Posterior vena cava (tissue), 2 donors: ENCODE results near the gene AIRE. TPM values are rescaled to one million over a fixed set of nuclear protein-coding genes. Genes with fewer than 3 reads are reported as not detected.

Source experiments
- total RNA-seq, 2 donors: library from RNA; stranded (reverse); fragmentation: NEBNext Ultra II Directional; extraction: Animal tissue kit (Norgen Biotek cat#: 25700); gene quantifications; one replicate each; pipeline ENCODE4 v1.2.1, GENCODE V29; 2021
- donor health status: DM: yes; HTN: yes; CAD: no.
- donor health status: DM: yes; HTN: yes; CAD: no.

AIRE gene
- total RNA-seq, 2 donors from 2014 or later, result not detected

Other genes with a start within 250 kb of the AIRE start
- 1 to 10 TPM; 4.5 to 5.4 TPM for gene PWP2, start 178.5 kb upstream of the AIRE start, total RNA-seq
- gene GATD3, start 152.2 kb upstream of the AIRE start, total RNA-seq, result 1 to 10 TPM; 6.1 to 8.4 TPM
- 1 to 10 TPM; 1.5 to 2.8 TPM for gene ICOSLG, start 44.9 kb upstream of the AIRE start, total RNA-seq
- gene DNMT3L, start 24.0 kb upstream of the AIRE start, total RNA-seq, result not detected
- gene PFKL, start 14.2 kb downstream of the AIRE start, total RNA-seq, result 10 to 100 TPM; 74.1 to 91.3 TPM
- gene CFAP410, start 53.5 kb downstream of the AIRE start, total RNA-seq, result 10 to 100 TPM; 18.1 to 18.8 TPM
- 10 to 100 TPM in 1 of 2 donors, 1 to 10 TPM in 1; 7.7 to 11.3 TPM for gene TRPM2, start 67.7 kb downstream of the AIRE start, total RNA-seq
- gene LRRC3, start 169.6 kb downstream of the AIRE start, total RNA-seq, result 1 to 10 TPM; 1.5 to 1.8 TPM